Erythroblast (primary cell): ENCODE measurements around the gene CHN1.

Source experiments
- GATA1 ChIP-seq: IDR thresholded peaks from 2 replicates; pipeline ENCODE4 v1.6.1; 2011; ENCODE audit warnings: low read depth, mild to moderate bottlenecking, control low read depth, low read length, moderate library complexity
- POLR2A ChIP-seq: IDR thresholded peaks from 2 replicates; pipeline ENCODE4 v1.6.1; 2011; ENCODE audit warnings: mild to moderate bottlenecking, low read length

- TF ChIP-seq POLR2A (no peak), GATA1 (no peak)
Observed at GRCh38 chr2:174972924-174973323, 32.3 kb downstream of the CHN1 start.
